HK-2 (cell line): ENCODE measurements around the gene FBXO46.
"Not testable (repeated sequence)": the region's sequence is repeated elsewhere in the genome, so short reads cannot be mapped to it uniquely, and the experiment has no call there.

Experiments
- DNase-seq: peaks from one replicate; pipeline ENCODE4 v3.0.0-alpha.2; 2018; ENCODE audit not compliant: unreplicated experiment

FBXO46 gene

DNA sequence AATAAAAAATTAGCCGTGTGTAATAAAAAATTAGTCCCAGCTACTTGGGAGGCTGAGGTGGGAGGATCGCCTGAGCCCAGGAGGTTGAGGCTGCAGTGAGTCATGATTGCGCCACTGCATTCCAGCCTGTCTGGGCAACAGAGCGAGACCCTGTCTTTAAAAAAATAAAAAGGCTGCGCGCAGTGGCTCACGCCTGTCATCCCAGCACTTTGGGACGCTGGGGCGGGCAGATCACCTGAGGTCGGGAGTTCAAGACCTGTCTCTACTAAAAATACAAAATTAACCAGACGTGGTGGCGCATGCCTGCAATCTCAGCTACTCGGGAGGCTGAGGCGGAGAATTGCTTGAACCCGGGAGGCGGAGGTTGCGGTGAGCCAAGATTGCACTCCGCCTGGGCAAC, 2.0 kb downstream of the FBXO46 start:
- DNase-seq: not testable (repeated sequence)

DNA sequence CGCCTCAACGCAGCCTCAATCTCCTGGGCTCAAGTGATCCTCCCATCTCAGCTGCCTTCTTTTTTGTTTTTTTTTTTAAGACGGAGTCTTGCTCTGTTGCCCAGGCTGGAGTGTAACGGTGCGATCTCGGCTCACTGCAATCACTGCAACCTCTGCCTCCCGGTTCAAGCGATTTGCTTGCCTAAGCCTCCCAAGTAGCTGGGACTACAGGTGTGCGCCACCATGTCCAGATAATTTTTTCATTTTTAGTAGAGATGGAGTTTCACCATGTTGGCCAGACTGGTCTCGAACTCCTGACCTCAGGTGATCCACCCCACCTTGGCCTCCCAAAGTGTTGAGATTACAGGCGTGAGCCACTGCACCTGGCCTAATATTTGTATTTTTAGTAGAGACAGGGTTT, 10.6 kb downstream of the FBXO46 start:
- DNase-seq: not testable (repeated sequence)

- no peak for DNase-seq
Observed at GRCh38 chr19:45717983-45718650, 12.6 kb downstream of the FBXO46 start.

GRCh38 chr19:45717131-45717982, 13.3 kb downstream of the FBXO46 start:
- DNase-seq: peak; percentile 100

GRCh38 chr19:45716359-45717130, 14.2 kb downstream of the FBXO46 start:
- DNase-seq: peak; percentile 37

- no peak for DNase-seq
Observed at GRCh38 chr19:45715139-45715538, 15.6 kb downstream of the FBXO46 start.

- no peak for DNase-seq
Observed at GRCh38 chr19:45713141-45713540, 17.6 kb downstream of the FBXO46 start.

DNA sequence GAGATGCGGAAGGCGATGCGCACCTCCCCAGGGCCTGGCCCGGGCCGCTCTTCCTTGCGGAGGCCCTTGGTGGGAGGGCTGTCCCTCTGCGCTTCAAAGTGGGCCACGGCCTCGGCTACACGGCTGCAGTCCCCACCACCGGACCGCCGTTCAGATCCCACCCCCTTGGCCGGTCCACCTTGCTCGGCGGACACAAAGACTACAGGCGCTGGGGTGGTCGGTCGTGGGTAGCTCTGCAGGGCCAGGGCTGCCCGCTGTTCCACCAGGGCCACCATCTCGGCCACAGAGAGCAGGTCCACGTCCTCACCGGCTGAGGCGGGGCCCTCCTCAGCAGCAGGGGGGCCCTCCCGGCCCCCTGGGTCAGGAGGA, 18.0 kb downstream of the FBXO46 start:
- no peak for DNase-seq

- DNase-seq: no peak
Observed at GRCh38 chr19:45711851-45712698, 18.6 kb downstream of the FBXO46 start.

- DNase-seq: no peak
Observed at GRCh38 chr19:45710356-45711130, 20.2 kb downstream of the FBXO46 start.

DNA sequence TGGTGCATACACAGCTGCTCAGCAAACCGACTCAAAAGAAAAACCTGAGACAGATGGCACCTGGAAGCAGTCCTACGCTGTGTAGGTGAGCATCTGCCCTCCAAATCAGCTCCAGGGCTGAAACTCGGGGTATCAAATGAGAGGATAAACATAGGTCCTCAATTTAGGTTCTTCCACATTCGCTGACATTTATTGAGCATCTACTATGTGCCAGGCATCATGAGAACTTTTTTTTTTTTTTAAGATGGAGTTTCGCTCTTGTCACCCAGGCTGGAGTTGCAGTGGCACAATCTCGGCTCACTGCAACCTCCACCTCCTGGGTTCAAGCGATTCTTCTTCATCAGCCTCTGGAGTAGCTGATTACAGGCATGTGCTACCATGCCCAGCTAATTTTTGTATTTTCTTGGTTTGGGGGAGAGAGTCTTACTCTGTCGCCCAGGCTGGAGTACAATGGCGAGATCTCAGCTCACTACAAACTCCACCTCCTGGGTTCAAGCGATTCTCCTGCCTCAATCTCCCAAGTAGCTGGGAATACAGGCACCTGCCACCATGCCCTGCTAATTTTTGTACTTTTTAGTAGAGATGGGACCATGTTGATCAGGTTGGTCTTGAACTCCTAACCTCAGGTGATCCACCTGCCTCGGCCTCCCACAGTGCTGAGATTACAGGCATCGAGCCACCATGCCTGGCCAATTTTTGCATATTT, 24.8 kb downstream of the FBXO46 start:
- DNase-seq: no peak

- no peak for DNase-seq
Observed at GRCh38 chr19:45705115-45705514, 25.6 kb downstream of the FBXO46 start.

GRCh38 chr19:45701676-45702075, 29.0 kb downstream of the FBXO46 start:
- no peak for DNase-seq

GRCh38 chr19:45693106-45693788, 37.4 kb downstream of the FBXO46 start:
- peak; percentile 82 for DNase-seq

GRCh38 chr19:45692187-45693105, 38.2 kb downstream of the FBXO46 start, which contains the start of gene QPCTL:
QPCTL (plus strand) TSS chr19:45692666; CDS start chr19:45692704, 38 bp downstream.
- peak; percentile 97 for DNase-seq

DNA sequence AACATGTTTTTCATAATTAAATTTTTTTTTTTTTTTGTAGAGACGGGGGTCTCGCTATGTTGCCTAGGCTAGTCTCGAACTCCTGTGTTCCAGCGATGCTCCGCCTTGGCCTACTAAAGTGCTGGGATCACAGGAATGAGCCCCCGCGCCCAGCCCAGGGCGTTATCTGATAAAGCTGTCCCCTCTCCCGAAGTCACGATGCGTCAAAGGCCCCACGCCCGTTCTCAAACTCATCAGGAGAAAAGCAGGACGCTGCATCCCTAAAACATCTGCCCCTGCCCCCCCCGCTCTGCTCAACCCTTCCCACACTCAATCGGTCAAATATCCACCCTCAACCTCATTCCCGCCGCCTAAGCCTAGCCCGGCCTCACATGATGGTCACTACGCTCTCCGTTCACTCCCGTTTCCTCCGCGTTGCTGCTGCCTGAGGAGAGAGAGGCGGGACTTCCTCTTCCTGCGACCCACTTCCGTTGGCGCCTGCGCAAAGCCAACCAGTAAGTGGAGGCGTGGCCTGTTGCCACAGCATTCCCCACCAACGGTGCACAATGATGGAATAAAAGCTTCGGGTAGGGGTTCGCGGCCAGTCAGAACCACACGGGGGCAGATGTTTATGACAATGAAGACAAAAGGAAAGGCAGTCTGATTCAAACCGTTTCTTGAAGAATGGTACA, 39.0 kb downstream of the FBXO46 start, which contains the start of gene SNRPD2:
TSS of gene SNRPD2 (minus strand) at position 438 of the 671 bp plus-strand sequence. CDS start at position 373, 65 bp downstream.
- DNase-seq: peak; percentile 94

DNA sequence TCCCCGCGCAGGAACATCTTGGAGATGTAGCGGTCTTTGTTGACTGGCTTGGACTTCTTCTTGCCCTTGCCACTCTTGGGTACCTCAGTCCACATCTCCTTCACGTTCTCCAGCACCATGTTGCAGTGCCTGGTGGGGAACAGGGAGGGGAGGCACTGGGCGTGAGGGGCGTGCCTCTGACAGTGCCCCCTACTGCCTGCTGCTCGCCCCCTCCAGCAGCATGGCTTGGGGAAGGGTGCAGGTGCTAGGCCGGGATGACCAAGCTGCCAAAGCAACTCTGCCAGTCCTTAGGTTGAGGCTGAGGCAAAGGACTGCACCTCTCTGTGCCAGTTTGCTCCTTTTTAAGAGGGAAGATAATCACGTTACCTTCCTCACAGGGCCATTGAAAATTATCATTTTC, 43.1 kb downstream of the FBXO46 start:
- no peak for DNase-seq

DNA sequence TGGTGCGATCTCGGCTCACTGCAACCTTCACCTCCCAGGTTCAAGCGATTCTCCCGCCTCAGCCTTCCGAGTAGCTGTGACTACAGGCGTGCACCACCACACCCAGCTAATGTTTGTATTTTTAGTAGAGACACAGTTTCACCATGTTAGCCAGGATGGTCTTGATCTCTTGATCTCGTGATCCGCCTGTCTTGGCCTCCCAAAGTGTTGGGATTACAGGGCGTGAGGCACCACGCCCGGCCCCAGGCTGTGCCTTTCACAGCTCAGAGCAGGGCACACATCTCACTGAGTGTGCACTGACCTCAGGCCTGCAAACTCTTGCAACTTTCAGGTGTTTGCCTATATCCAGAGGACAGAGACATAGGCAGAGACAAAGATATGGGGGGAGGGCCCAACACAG, 45.7 kb downstream of the FBXO46 start:
- DNase-seq: not testable (repeated sequence)
